Iris pigment epithelial cell (primary cell): ENCODE measurements around the gene CCDC88B.
A peak's percentile ranks its signal among the peaks of the same experiment; 100 is the strongest.
"Not testable (repeated sequence)": the region's sequence is repeated elsewhere in the genome, so short reads cannot be mapped to it uniquely, and the experiment has no call there.

Experiments
- DNase-seq: peaks from one replicate; pipeline ENCODE4 v3.0.0-alpha.2; 2011; ENCODE audit warnings: low read depth

Gene CCDC88B

GRCh38 chr11:64304316-64305072 lies 35.5 kb upstream of the CCDC88B start:
- DNase-seq: peak; percentile 86

- DNase-seq: peak; percentile 97
These were observed 34.8 kb upstream of the CCDC88B start, which contains the start of gene ESRRA for GRCh38 chr11:64305075-64305690. TSS of gene ESRRA (plus strand) at chr11:64305524. CDS start at chr11:64307180, 1,656 bp downstream.

GRCh38 chr11:64305691-64306562 lies 34.1 kb upstream of the CCDC88B start:
- DNase-seq: no peak

GRCh38 chr11:64306563-64306875 lies 33.5 kb upstream of the CCDC88B start:
- DNase-seq: no peak

- DNase-seq: no peak
These were observed 33.0 kb upstream of the CCDC88B start for GRCh38 chr11:64306876-64307622.

- not testable (repeated sequence) for DNase-seq
These were observed 32.2 kb upstream of the CCDC88B start for GRCh38 chr11:64307795-64308194.

GRCh38 chr11:64312947-64313346 lies 27.1 kb upstream of the CCDC88B start:
- no peak for DNase-seq

GRCh38 chr11:64313491-64314145 lies 26.4 kb upstream of the CCDC88B start:
- no peak for DNase-seq

GRCh38 chr11:64314146-64314804 lies 25.7 kb upstream of the CCDC88B start:
- DNase-seq: no peak

- DNase-seq: no peak
These were observed 25.0 kb upstream of the CCDC88B start for GRCh38 chr11:64314805-64315561.

- DNase-seq: not testable (repeated sequence)
These were observed 24.1 kb upstream of the CCDC88B start for GRCh38 chr11:64315667-64316526.

- no peak for DNase-seq
These were observed 23.2 kb upstream of the CCDC88B start for GRCh38 chr11:64316672-64317324.

GRCh38 chr11:64317325-64317960 lies 22.6 kb upstream of the CCDC88B start, which contains the start of gene TRMT112:
TSS of gene TRMT112 (minus strand) at chr11:64317559. CDS start at chr11:64317526, 33 bp downstream.
- DNase-seq: peak; percentile 98

GRCh38 chr11:64317961-64318765 lies 21.8 kb upstream of the CCDC88B start, which contains the start of gene PRDX5:
TSS of gene PRDX5 (plus strand) at chr11:64318121. CDS start at chr11:64318216, 95 bp downstream.
- peak; percentile 94 for DNase-seq

- no peak for DNase-seq
These were observed 20.9 kb upstream of the CCDC88B start for GRCh38 chr11:64318766-64319761.

GRCh38 chr11:64320556-64320955 lies 19.4 kb upstream of the CCDC88B start:
- no peak for DNase-seq
